HG02763 (cell line): ENCODE results near the gene PARP12.

Experiments used
- ATAC-seq: cut with Tn5 transposase; IDR thresholded peaks from one replicate; pipeline ENCODE4 v1.9.1; 2021; ENCODE audit warnings: mild to moderate bottlenecking, moderate library complexity; ENCODE audit not compliant: unreplicated experiment

PARP12 gene

GRCh38 chr7:140036224-140036962 lies 26.4 kb downstream of the PARP12 start:
- ATAC-seq, result no peak

GRCh38 chr7:140035400-140036223 lies 27.1 kb downstream of the PARP12 start:
- no peak for ATAC-seq

DNA sequence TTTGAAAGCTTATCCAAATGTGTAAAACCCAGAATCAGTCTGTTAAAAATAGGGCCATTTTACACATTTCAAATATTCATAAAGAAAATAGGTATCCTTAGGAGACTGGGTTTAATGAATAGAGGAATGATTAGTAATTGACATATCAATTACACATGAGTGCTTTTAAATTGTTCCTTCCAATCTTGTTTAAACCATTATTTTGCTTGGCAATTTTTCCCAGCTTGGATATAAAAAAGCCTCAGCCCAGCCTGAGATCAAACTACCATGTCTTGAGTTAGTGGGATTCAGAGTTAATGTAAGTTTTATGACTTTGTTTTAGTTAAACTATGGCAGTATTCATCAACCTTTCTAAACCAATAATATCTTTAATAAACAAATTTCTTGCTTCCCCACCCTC lies 28.3 kb downstream of the PARP12 start:
- ATAC-seq, result no peak

GRCh38 chr7:140033779-140034363 lies 28.9 kb downstream of the PARP12 start:
- ATAC-seq, result no peak

GRCh38 chr7:140033036-140033435 lies 29.7 kb downstream of the PARP12 start:
- no peak for ATAC-seq

DNA sequence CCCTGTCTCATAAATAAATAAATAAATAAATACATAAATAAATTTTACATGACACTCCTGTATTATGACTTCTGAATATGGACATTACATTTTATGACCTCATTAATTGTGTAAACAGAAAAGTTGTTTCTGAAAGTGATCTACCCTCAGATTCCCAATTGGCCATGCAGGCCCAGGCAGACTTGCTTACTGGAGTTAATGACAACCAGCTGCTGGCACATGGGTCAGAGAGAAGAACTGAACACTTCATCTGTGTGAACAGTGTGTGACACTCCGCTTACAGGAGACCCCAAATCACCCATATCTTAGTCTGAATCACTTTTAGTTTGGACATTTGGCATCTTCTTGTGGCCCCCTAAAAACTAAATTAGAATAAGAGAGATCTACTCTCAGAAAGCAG lies 31.4 kb downstream of the PARP12 start:
- ATAC-seq, result no peak

GRCh38 chr7:140029072-140029471 lies 33.7 kb downstream of the PARP12 start:
- ATAC-seq, result no peak

- no peak for ATAC-seq
Measured at GRCh38 chr7:140028311-140028710, 34.4 kb downstream of the PARP12 start.

- ATAC-seq, result no peak
Measured at GRCh38 chr7:140027858-140028257, 34.9 kb downstream of the PARP12 start.

GRCh38 chr7:140026935-140027334 lies 35.8 kb downstream of the PARP12 start:
- ATAC-seq, result no peak

- no peak for ATAC-seq
Measured at GRCh38 chr7:140025814-140026433, 36.8 kb downstream of the PARP12 start.

GRCh38 chr7:140025241-140025640 lies 37.5 kb downstream of the PARP12 start:
- no peak for ATAC-seq

GRCh38 chr7:140024585-140024984 lies 38.2 kb downstream of the PARP12 start:
- ATAC-seq, result no peak

DNA sequence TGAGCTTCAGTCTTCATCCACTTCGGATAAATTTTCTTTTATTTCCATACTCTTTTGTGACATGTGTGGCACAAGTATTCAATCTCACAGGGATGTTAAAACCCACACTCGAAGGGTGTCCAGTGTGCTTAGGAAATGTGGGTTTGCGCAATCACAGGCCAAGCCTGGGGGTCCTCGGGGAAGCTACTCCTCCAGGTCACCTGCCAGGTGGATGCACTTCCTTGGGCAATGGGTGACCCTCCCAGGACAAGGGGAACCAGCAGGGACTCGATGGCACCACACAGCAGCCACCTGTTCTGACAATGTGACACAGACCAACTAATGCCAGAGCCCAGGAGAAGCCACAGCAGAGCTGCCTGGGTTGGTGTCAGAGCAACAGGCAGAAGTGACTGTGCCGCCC lies 39.0 kb downstream of the PARP12 start:
- no peak for ATAC-seq

DNA sequence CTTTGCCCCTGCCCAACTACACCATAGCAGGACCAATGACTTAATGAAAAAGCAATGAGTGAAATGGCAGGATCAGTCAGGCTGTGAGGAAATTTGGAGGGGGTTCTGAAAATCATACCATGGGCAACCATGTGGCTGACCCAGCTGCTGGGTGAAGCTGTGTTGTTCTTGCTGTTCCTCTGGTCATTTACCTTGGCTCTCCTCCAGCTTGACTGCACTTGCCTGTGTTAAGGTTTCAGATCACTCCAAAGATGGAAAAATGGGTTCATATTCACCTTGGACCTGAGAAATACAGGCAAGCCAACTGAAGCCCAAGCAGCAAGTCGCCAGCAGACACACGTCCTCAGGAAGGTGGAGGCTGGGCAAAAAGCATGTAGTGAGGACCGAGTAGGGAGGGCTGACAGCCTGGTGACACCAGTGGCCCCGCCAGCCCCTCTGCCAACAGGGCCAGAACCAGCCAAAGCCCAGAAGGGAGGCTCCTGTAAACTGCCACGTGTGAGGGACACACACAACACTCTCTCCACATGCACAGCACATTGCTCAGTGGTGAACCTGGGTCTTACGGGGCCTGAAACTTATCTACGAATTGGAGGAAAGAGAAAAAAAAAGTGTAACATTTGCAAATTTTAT lies 40.1 kb downstream of the PARP12 start:
- no peak for ATAC-seq

- no peak for ATAC-seq
Measured at GRCh38 chr7:140021603-140022002, 41.1 kb downstream of the PARP12 start.

GRCh38 chr7:140019606-140020005 lies 43.1 kb downstream of the PARP12 start:
- no peak for ATAC-seq

GRCh38 chr7:140019172-140019571 lies 43.6 kb downstream of the PARP12 start:
- ATAC-seq, result no peak

- ATAC-seq, result no peak
Measured at GRCh38 chr7:140018125-140019043, 44.4 kb downstream of the PARP12 start.

GRCh38 chr7:140017543-140017942 lies 45.2 kb downstream of the PARP12 start:
- no peak for ATAC-seq
